Measurements from ENCODE around the gene LNP1.
"Not testable (repeated sequence)": the region's sequence is repeated elsewhere in the genome, so short reads cannot be mapped to it uniquely, and the experiment has no call there.

Gene LNP1

GRCh38 chr3:100437721-100438622 lies 36.6 kb downstream of the LNP1 start:
- DNase-seq = no peak

- DNase-seq = no peak
Measured at GRCh38 chr3:100438623-100438974, 37.3 kb downstream of the LNP1 start.

DNA sequence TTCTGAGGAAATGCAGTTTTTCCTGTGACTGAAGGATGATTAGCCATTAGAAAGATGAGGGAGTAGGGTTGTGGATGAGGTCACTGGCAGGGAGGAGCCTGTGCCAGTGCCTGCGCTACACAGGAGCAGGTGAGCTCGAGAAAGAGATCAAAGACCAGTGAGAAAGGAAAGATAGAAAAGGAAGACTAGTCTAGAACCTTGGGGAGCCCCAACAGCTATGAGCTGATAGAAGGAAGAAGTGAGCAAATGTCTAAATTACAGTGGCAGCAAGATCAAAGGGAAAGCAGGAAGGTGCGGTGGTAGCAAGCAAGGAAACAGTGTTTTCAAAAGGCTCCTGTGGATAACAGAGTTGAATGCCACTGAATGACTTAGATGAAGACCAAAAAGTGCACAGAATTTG lies 39.6 kb downstream of the LNP1 start:
- DNase-seq = no peak

DNA sequence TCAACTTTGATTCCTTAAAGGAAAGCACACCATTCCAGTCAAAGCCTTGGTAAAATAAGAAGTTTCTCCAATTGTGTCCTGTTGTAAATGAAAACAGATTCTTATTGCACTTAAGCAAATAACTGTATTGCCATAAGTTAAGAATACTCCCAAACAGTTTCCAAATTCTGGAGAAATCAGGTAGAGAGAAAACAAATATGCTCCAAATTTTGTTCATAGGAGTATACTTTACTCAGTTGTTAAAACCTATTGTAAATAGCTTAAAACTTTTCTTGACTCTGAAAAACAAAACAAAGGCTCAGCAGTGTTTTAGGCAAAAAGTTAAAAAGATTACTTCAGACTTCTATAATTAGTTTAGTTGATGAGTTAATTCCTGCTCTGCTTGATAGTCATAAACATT lies 42.4 kb downstream of the LNP1 start:
- no peak for DNase-seq

GRCh38 chr3:100447067-100447466 lies 45.7 kb downstream of the LNP1 start:
- DNase-seq = not testable (repeated sequence)

GRCh38 chr3:100448079-100448478 lies 46.7 kb downstream of the LNP1 start:
- no peak for DNase-seq

GRCh38 chr3:100449214-100449613 lies 47.9 kb downstream of the LNP1 start:
- no peak for DNase-seq

GRCh38 chr3:100454677-100455076 lies 53.3 kb downstream of the LNP1 start:
- no peak for DNase-seq

GRCh38 chr3:100455841-100456550 lies 54.7 kb downstream of the LNP1 start:
- DNase-seq = no peak

- DNase-seq = no peak
Measured at GRCh38 chr3:100456745-100457144, 55.4 kb downstream of the LNP1 start.

DNA sequence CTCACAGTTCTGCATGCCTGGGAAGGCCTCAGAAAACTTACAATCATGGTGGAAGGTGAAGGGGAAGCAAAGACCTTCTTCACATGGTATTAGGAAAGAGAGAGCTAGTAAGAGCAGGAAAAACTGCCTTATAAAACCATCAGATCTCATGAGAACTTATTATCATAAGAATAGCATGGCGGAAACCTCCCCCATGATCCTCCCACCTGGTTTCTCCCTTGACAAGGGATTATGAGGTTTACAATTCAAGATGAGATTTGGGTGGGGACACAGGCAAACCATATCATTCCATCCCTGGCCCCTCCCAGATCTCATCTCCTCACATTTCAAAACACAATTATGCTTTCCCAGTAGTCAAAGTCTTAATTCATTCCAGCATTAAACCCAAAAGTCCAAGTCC lies 56.5 kb downstream of the LNP1 start:
- no peak for DNase-seq

- no peak for DNase-seq
Measured at GRCh38 chr3:100458814-100459213, 57.5 kb downstream of the LNP1 start.

- DNase-seq = no peak
Measured at GRCh38 chr3:100463002-100463401, 61.7 kb downstream of the LNP1 start.

DNA sequence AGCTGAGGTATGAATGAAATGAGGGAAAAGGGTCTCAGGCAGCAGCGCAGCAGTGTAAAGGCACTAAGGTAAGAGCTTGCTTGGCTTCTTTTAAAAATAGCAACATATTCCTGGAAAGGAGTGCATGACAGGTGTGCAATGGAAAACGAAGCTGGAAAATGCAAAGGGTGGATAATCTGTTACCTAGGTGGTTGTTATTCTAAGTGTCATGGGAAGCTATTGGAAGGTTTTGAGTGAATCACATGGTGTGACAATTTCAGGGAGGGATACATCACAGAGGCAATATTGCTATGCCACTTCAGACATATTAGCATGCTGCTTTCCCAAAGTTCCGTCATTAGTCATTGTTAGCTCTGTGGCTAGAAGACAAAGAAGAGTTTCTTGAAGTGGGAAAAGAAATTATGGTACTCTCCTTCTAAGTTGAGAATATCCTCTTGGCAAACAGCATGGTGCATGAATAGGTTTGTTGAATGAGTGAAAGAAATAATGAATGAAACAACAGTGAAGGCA lies 62.4 kb downstream of the LNP1 start:
- no peak for DNase-seq

GRCh38 chr3:100465892-100466777 lies 64.8 kb downstream of the LNP1 start:
- DNase-seq = no peak

- DNase-seq = no peak
Measured at GRCh38 chr3:100467133-100467532, 65.8 kb downstream of the LNP1 start.

GRCh38 chr3:100468676-100469075 lies 67.3 kb downstream of the LNP1 start:
- DNase-seq = no peak

GRCh38 chr3:100470951-100471350 lies 69.6 kb downstream of the LNP1 start:
- DNase-seq = no peak

DNA sequence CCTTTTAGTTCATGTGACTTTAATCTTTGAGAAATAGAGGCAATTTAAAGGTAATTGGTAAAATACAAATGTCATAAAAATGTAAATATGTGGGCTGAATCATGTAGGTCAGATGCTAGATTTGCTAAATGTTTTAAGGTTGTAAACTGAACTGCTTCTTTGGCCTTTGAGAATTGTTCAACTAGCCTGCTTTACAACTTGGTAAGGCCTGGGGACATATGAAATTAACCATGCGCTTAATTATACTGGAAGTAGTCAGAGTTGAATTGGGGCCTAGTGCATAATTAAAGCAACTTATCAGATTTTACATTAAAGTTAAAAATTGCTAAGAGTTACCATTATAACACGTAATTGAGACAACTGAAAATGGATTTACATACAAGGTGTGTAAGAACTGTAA lies 70.1 kb downstream of the LNP1 start:
- DNase-seq = no peak

DNA sequence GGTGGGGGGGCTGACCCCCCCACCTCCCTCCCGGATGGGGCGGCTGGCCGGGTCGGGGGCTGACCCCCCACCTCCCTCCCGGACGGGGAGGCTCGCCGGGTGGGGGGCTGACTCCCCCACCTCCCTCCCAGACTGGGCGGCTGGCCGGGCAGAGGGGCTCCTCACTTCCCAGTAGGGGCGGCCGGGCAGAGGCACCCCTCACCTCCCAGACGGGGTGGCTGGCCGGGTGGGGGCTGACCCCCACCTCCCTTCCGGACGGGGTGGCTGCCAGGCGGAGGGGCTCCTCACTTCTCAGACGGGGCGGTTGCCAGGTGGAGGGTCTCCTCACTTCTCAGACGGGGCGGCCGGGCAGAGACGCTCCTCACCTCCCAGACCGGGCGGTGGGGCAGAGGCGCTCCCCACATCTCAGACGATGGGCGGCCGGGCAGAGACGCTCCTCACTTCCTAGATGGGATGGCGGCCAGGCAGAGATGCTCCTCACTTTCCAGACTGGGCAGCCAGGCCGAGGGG lies 76.6 kb downstream of the LNP1 start:
- DNase-seq = not testable (repeated sequence)

- DNase-seq = not testable (repeated sequence)
Measured at GRCh38 chr3:100478521-100478920, 77.2 kb downstream of the LNP1 start.

- DNase-seq = no peak
Measured at GRCh38 chr3:100480081-100480480, 78.7 kb downstream of the LNP1 start.

GRCh38 chr3:100482176-100482575 lies 80.8 kb downstream of the LNP1 start:
- no peak for DNase-seq

Data from activated CD8-positive, alpha-beta memory T cell treated with anti-CD3 and anti-CD28 coated beads for 24 hours (primary cell).